SH-SY5Y (cell line): Measurements from ENCODE around the gene CNTN6.

Experiments used
- GATA2 ChIP-seq: IDR thresholded peaks from 2 replicates; pipeline ENCODE4 v1.6.1; 2011; ENCODE audit warnings: mild to moderate bottlenecking, low read depth, low read length
- GATA3 ChIP-seq: IDR thresholded peaks from 2 replicates; pipeline ENCODE4 v1.6.1; 2011; ENCODE audit warnings: low read depth, mild to moderate bottlenecking, low read length, moderate library complexity

CNTN6 gene

DNA sequence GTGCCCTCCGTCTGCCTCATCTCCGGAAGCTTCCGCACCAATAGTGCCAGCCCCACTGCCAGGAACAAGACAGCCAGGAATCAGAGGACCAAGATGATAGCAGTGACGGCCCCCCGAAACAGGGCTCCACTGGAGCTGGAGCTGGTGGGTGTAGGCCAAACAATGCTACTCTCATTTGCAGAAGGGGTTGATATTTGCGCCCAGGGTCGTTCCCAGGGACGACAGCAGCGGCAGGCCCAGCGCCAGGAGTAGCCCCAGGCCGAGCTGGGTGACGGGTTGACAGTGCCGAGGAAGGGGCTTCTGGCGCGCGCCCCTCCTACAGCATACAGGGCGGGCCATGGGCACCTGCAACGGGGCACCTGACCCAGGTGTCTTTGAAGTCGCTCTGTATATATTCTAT lies 301.4 kb downstream of the CNTN6 start:
- TF ChIP-seq GATA3 (no peak), GATA2 (no peak)

- TF ChIP-seq GATA3 (no peak), GATA2 (no peak)
Observed at GRCh38 chr3:1400571-1400970, 307.7 kb downstream of the CNTN6 start.

GRCh38 chr3:1404270-1404962 lies 311.6 kb downstream of the CNTN6 start:
- no peak for TF ChIP-seq GATA2

- TF ChIP-seq GATA2 (no peak), GATA3 (no peak)
Observed at GRCh38 chr3:1406250-1406649, 313.4 kb downstream of the CNTN6 start.

DNA sequence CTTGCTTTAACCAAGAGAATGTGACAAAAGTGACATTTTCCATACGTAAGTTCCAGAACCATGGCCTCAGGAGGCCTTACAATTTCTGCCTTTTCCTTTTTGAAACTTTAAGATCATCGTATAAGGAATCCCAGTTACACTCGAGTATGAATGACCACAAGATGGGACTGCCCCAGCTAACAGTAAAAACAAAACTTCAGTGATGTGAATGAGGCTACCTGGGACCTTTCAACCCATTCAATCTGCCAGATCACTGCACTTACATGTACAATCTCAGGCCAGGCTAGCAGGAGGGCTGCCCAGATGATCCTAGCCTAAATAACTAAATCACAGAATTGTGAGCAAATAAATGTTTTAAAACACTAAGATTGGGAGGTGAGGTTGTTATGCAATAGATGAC lies 328.8 kb downstream of the CNTN6 start:
- TF ChIP-seq GATA2: no peak
- TF ChIP-seq GATA3: no peak

DNA sequence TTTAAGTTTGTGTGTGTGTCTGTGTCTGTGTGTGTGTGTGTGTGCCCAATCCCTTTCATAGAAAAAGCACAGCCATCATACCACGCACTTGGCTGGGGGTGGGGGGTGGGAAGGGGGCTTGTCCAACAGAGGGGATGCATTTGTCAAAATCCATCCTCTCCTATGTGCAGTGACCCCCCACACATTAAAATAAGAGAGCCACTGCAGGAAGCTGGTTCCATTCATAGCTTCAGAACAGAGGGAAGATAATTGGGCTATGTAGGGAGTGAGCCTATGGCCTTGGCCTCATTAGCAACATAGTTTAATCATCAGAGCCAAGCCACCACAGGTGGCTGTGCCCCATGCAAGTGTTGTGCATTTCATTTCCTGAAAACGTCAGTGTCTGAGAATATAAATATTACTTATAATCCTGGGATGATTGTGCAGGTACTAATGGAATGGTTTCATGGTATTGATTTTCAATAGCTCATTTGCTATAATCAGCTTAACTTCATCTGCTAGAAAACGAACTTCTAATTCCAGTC lies 330.8 kb downstream of the CNTN6 start:
- TF ChIP-seq GATA2 (no peak), GATA3 (no peak)

DNA sequence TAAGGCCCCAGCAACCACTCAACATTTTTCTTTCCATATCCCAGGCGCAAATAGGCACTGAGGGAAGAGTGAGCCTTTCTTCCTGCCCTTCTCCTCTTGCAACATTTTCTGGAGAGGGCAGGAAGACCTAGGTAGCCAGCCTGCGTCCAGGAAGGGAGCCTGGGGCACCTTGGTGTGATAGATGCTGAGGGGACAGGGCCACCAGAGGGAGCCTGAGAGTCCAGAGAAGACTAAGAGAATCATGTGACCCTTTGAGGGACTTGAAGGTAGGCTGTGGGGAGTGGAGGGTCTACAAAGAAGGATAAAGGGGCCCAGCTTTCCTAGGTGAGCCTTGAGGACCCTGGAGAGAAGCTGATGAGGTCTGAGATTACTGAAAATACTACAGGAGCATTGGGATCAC lies 346.6 kb downstream of the CNTN6 start:
- no peak for TF ChIP-seq GATA2
- no peak for TF ChIP-seq GATA3

DNA sequence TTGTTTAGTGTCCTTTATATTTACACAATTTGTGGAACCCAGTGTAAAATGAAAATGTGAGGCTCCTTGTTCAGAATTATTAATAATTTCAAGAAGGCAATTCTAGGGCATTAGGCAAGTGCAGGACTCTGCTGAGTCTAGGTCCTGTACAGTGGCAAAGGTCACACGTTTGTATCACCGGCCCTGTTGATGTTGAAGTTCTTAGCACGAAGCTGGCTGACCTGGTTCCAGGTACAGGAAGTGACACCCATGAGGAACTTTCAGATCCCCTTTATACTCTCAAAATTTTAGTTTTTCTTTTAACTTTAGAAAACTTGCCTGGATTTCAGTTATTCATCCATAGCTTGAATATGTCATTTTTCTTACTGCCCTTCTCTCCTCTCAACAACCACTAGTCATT lies 349.4 kb downstream of the CNTN6 start:
- TF ChIP-seq GATA3: no peak
- no peak for TF ChIP-seq GATA2

DNA sequence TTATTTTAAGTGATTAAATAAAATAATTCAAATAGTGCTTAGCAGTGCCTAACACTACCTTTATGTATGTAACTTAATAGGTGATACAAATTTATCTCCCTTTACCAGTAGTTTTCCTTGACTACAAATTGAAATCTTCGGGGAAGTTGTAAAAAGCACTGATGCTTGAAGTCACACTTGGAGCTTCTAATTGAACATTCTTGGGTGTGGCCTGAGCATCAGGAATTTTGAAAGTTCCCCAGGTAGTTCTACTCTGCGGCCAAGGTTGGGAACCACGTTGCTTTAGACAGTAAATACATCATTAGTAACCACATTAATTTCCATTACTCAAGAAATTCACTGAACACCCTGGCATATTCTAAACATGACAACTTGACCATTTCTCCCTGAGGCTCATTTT lies 351.4 kb downstream of the CNTN6 start:
- no peak for TF ChIP-seq GATA3
- no peak for TF ChIP-seq GATA2

GRCh38 chr3:1446531-1446930 lies 353.7 kb downstream of the CNTN6 start:
- TF ChIP-seq GATA3 (no peak), GATA2 (no peak)

GRCh38 chr3:1447452-1447851 lies 354.6 kb downstream of the CNTN6 start:
- TF ChIP-seq GATA2: no peak
- TF ChIP-seq GATA3: no peak

DNA sequence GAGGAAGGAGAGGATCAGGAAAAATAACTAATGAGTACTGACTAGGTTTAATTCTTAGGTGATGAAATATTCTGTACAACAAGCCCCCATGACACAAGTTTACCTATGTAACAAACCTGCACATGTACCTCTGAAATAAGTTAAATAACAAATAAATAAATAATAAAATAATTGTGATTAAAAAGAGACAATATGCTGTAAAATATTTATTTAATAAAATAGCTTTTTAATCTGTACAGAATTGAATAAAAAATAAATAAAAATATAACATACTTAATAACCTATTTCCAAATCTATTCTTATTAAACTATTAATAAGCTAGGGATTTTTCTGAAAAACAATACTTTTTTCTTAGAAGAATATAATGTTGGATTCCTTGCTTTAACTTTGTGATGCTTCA lies 355.6 kb downstream of the CNTN6 start:
- TF ChIP-seq GATA2 (no peak), GATA3 (no peak)
